Measurements from ENCODE around the gene AGPAT4. TPM values are rescaled to one million over a fixed set of nuclear protein-coding genes. Genes with fewer than 3 reads are reported as not detected.

Gene AGPAT4
- total RNA-seq, 4 donors from 2014 or later = 1.0 to 17.4 (median 6.4) TPM

DNA sequence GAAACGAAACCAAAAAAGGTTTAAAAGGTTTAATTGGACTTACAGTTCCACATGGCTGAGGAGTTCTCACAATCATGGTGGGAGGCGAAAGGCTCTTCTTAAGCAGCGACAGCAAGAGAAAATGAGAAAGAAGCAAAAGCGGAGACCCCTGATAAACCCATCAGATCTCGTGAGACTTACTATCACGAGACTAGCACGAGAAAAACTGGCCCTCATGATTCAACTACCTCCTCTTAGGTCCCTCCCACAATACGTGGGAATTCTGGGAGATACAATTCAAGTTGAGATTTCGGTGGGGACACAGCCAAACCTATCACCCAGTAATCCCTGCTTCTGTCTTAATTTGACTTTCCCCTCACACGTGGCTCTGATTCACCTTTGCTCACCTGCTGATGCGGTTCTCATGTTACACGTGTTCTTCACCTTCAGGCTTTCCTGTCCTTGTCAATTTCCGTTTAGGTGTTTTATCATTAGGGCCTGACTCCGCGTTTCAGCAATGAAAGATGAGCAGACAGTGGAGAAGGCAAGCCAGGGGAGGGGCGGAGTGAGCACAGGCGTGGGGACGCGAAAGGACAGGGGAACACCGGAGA, 57.1 kb downstream of the AGPAT4 start:
- Histone ChIP-seq H3K9me3 (peaks cover 0 to 4% (median 2%) of the 10 kb centered on the region in 3 donors), H3K27ac (no peak overlapping the region), H3K4me1 (peaks cover 0 to 23% (median 3%) of the 10 kb centered on the region in 3 donors), H3K27me3 (no peaks in the 10 kb centered on the region), H3K36me3 (peaks cover 0 to 4% (median 0%) of the 10 kb centered on the region in 3 donors), H3K4me3 (no peak overlapping the region)
- 95% methylated on average over 19 of the region's 20 CpGs for WGBS, 2 donors
- no peak for DNase-seq
- TF ChIP-seq POLR2A (IDR thresholded peaks at IDR 0.05) (no peak), CTCF (IDR thresholded peaks at IDR 0.05) (no peak)
- intact Hi-C loops (cut with DNase I) = no loop called here

GRCh38 chr6:161215876-161216615, 57.8 kb downstream of the AGPAT4 start:
- no peaks in the 10 kb centered on the region for H3K27me3 ChIP-seq
- peaks cover 0 to 5% (median 4%) of the 10 kb centered on the region in 3 donors for H3K9me3 ChIP-seq
- peaks cover 0 to 3% (median 0%) of the 10 kb centered on the region in 3 donors for H3K36me3 ChIP-seq
- DNase-seq = no peak
- H3K27ac ChIP-seq = no peak overlapping the region
- WGBS, 2 donors = 84 to 87% methylated on average over 12 of the region's 13 CpGs
- intact Hi-C loops (cut with DNase I) = no loop called here
- H3K4me1 ChIP-seq = peaks cover 0 to 23% (median 3%) of the 10 kb centered on the region in 3 donors
- TF ChIP-seq POLR2A (IDR thresholded peaks at IDR 0.05) (no peak), CTCF (IDR thresholded peaks at IDR 0.05) (no peak)
- no peak overlapping the region for H3K4me3 ChIP-seq

- WGBS, 2 donors = 56 to 64% methylated on average over 4 of the region's 4 CpGs
- intact Hi-C loops (cut with DNase I) = no loop called here
- no peak for DNase-seq
- H3K27ac ChIP-seq = peak overlapping the region in 1 of 4 donors; percentile 21
- H3K27me3 ChIP-seq = no peaks in the 10 kb centered on the region
- H3K9me3 ChIP-seq = peaks cover 0 to 5% (median 4%) of the 10 kb centered on the region in 3 donors
- no peaks in the 10 kb centered on the region for H3K36me3 ChIP-seq
- peaks cover 0 to 23% (median 3%) of the 10 kb centered on the region in 3 donors for H3K4me1 ChIP-seq
- H3K4me3 ChIP-seq = no peak overlapping the region
- TF ChIP-seq POLR2A (IDR thresholded peaks at IDR 0.05) (no peak), CTCF (IDR thresholded peaks at IDR 0.05) (no peak)
Observed at GRCh38 chr6:161215193-161215592, 58.7 kb downstream of the AGPAT4 start.

DNA sequence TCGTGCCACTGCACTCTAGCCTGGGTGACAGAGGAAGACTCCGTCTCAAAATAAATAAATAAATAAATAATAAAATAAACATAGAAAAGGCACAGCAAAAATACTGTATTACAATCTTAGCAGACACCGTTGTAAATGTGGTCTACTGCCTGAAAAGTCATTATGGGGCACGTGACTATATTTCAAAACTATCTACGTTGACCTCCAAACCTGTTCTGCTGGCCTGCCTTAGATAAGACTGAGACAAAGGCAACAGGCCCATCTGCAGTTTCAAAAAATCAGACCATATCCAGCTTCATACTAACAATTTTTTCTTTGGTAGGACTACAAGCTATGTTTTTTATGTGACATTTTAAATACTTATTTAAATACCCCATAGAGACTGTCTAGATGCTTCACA, 59.1 kb downstream of the AGPAT4 start:
- no peak overlapping the region for H3K4me3 ChIP-seq
- peaks cover 0 to 5% (median 4%) of the 10 kb centered on the region in 3 donors for H3K9me3 ChIP-seq
- H3K27me3 ChIP-seq = no peaks in the 10 kb centered on the region
- TF ChIP-seq POLR2A (IDR thresholded peaks at IDR 0.05) = no peak
- no peak for TF ChIP-seq CTCF (IDR thresholded peaks at IDR 0.05)
- intact Hi-C loops (cut with DNase I) = no loop called here
- peaks cover 0 to 23% (median 3%) of the 10 kb centered on the region in 3 donors for H3K4me1 ChIP-seq
- 86 to 87% methylated on average over 5 of the region's 5 CpGs for WGBS, 2 donors
- no peak for DNase-seq
- H3K27ac ChIP-seq = peak overlapping the region in 1 of 4 donors; percentile 21
- no peaks in the 10 kb centered on the region for H3K36me3 ChIP-seq

GRCh38 chr6:161212902-161213301, 61.0 kb downstream of the AGPAT4 start:
- TF ChIP-seq POLR2A (IDR thresholded peaks at IDR 0.05) = no peak
- no peak for TF ChIP-seq CTCF (IDR thresholded peaks at IDR 0.05)
- WGBS, 2 donors = 70 to 82% methylated on average over 1 of the region's 1 CpG
- no peak for DNase-seq
- H3K9me3 ChIP-seq = peaks cover 0 to 5% (median 4%) of the 10 kb centered on the region in 3 donors
- intact Hi-C loops (cut with DNase I) = no loop called here
- no peak overlapping the region for H3K27ac ChIP-seq
- peaks cover 0 to 23% (median 3%) of the 10 kb centered on the region in 3 donors for H3K4me1 ChIP-seq
- no peak overlapping the region for H3K4me3 ChIP-seq
- no peaks in the 10 kb centered on the region for H3K36me3 ChIP-seq
- H3K27me3 ChIP-seq = no peaks in the 10 kb centered on the region
